PC-9 (cell line): Measurements from ENCODE around the gene NFASC. TPM values are rescaled to one million over a fixed set of nuclear protein-coding genes. Genes with fewer than 3 reads are reported as not detected.

Experiments used
- BruUV-seq: library from RNA; stranded (reverse); fragments of 400-500 nt; replicated peaks from 2 replicates; lab custom pipeline; 2021; lab: Mats Ljungman, UMichigan
- CTCF ChIA-PET: fragments of 300-600 bp; sonication (Branson Sonifier 250); formaldehyde crosslinking; loops from one replicate; lab custom pipeline; 2022; ENCODE audit warnings: antibody characterized with exemption; lab: Charles Lee
- POLR2A ChIA-PET: fragments of 300-600 bp; sonication (Branson Sonifier 250); formaldehyde crosslinking; loops from one replicate; lab custom pipeline; 2022; ENCODE audit warnings: antibody characterized with exemption; ENCODE audit not compliant: unreplicated experiment; lab: Charles Lee
- DNase-seq, 2 experiments: peaks; one replicate each; pipeline versions ENCODE4 v3.0.0 to v3.0.0-alpha.2; 2015 to 2022; ENCODE audit warnings: mixed read lengths in 1 of 2
- H2AFZ ChIP-seq: fragments of 200-600 bp; sonication (generic); 2 replicates; pipeline ENCODE4 v1.8.1; 2017; ENCODE audit warnings: antibody characterized with exemption
- H3F3A ChIP-seq: fragments of 200-600 bp; sonication (generic); 2 replicates; pipeline ENCODE4 v1.8.1; 2017; ENCODE audit warnings: antibody characterized with exemption, mild to moderate bottlenecking, low read depth; ENCODE audit not compliant: insufficient read depth
- H3K27ac ChIP-seq: fragments of 200-600 bp; sonication (generic); 2 replicates; pipeline ENCODE4 v1.6.1; 2016; ENCODE audit warnings: mixed run types
- H3K27me3 ChIP-seq: fragments of 200-600 bp; sonication (generic); 2 replicates; pipeline ENCODE4 v1.6.1; 2016; ENCODE audit warnings: low read depth, mixed run types; ENCODE audit not compliant: insufficient read depth
- H3K36me3 ChIP-seq: fragments of 200-600 bp; sonication (generic); 2 replicates; pipeline ENCODE4 v1.6.1; 2016; ENCODE audit warnings: low read depth, mixed run types
- H3K4me1 ChIP-seq: fragments of 200-600 bp; sonication (generic); replicated peaks from 2 replicates; pipeline ENCODE4 v1.6.1; 2016; ENCODE audit warnings: mixed run types; ENCODE audit not compliant: insufficient read depth
- H3K4me2 ChIP-seq: fragments of 200-600 bp; sonication (generic); 2 replicates; pipeline ENCODE4 v1.6.1; 2017; ENCODE audit warnings: mixed run types
- H3K4me3 ChIP-seq: fragments of 200-600 bp; sonication (generic); 2 replicates; pipeline ENCODE4 v1.6.1; 2016; ENCODE audit warnings: mixed run types
- H3K79me2 ChIP-seq: fragments of 200-600 bp; sonication (generic); 2 replicates; pipeline ENCODE4 v1.6.1; 2017; ENCODE audit warnings: low read depth, mixed run types
- H3K9me2 ChIP-seq: fragments of 200-600 bp; sonication (generic); 2 replicates; pipeline ENCODE4 v1.8.1; 2017; ENCODE audit warnings: mild to moderate bottlenecking; ENCODE audit not compliant: insufficient read depth
- H3K9me3 ChIP-seq: fragments of 200-600 bp; sonication (generic); 2 replicates; pipeline ENCODE4 v1.8.1; 2016; ENCODE audit warnings: low read depth; ENCODE audit not compliant: insufficient read depth
- H4K20me1 ChIP-seq: fragments of 200-600 bp; sonication (generic); 2 replicates; pipeline ENCODE4 v1.8.1; 2017; ENCODE audit not compliant: insufficient read depth
- CTCF ChIP-seq: fragments of 200-600 bp; sonication (generic); conservative IDR thresholded peaks from 2 replicates; pipeline ENCODE4 v1.6.1; 2017; ENCODE audit warnings: mixed run types, antibody characterized with exemption, mild to moderate bottlenecking, moderate library complexity
- EZH2 ChIP-seq: fragments of 200-600 bp; sonication (generic); IDR thresholded peaks from 2 replicates; pipeline ENCODE4 v1.8.0; 2017; ENCODE audit warnings: antibody characterized with exemption, low read depth
- intact Hi-C: fragments of 100-400 bp; cut with micrococcal nuclease; formaldehyde crosslinking; loops from one replicate; pipeline ENCODE4 v1.10.0; 2022; ENCODE audit not compliant: unreplicated experiment
- total RNA-seq: library from RNA; stranded (reverse); gene quantifications from 2 replicates; pipeline ENCODE4 v1.2.3, GENCODE V29; 2021

NFASC gene
- total RNA-seq, 1 experiment from 2014 or later: not detected

DNA sequence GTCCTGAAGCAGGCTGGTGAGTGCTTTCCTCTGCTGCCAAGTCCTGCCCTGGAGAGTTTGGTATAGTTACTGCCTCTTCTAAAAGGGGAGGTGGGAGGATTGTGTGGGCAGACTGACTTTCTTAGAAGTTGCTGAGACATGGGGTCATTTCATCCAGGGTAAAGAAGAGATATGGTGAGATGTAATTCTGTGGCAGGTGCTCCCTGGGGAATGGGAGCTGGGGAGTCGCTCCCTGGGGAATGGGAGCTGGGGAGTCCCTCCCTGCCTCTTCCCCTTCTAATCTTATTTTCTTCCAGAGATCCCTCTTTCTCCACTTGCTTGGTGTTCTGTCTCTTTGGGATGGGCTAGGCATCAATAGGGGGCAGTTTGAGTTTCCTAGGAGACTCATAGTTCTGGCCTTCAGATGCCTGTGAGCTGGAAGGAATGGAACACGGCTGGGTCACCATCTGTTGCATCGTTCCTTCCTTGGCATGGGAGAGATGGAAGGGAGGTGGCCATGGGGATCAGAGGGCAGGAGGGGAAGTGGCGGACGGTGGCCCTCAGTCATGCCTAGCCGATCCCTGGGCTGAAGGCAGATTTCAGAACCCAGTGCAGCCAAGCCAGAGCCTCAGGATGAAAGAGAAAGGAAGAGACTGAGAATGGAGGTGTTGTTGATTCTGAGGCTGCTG lies 59.0 kb downstream of the NFASC start:
- no peaks in the 10 kb centered on the region for H3K36me3 ChIP-seq
- ChIA-PET POLR2A (no interaction called here), CTCF (no interaction called here)
- H3F3A ChIP-seq: peaks cover 2% of the 10 kb centered on the region; the same call in 1 of the 2 replicates
- no peak for TF ChIP-seq CTCF
- TF ChIP-seq EZH2: no peak
- H3K9me2 ChIP-seq: no peaks in the 10 kb centered on the region
- no TSS peak for BruUV-seq
- no peaks in the 10 kb centered on the region for H3K9me3 ChIP-seq
- no peaks in the 10 kb centered on the region for H3K4me1 ChIP-seq
- intact Hi-C loops: loop anchor here (10.0 kb wide), 1 partner anchor 365 kb away; no protein-coding TSS in a partner anchor
- H3K79me2 ChIP-seq: no peaks in the 10 kb centered on the region
- H3K4me3 ChIP-seq: no peak overlapping the region
- no peak for DNase-seq
- H3K27ac ChIP-seq: no peak overlapping the region
- H3K4me2 ChIP-seq: no peak overlapping the region
- H2AFZ ChIP-seq: no peak overlapping the region
- no peaks in the 10 kb centered on the region for H4K20me1 ChIP-seq
- H3K27me3 ChIP-seq: peaks cover 87% of the 10 kb centered on the region

DNA sequence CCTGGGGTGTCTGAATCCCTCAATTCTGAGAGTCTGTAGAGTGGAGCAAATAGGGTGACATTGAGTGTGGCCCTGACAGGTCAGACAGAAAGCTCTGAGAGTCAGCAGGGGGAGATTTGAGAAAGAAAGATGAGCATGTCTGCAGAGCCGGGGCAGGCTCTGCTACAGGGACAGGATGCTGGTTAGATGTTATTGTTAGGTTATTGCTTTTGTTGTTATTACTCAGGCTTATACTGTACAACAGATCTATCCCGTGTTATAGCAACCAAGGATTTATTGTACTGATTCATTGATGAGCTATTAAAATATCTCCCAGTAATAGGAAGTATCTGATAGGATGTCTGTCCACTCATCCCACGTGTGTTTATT lies 59.5 kb downstream of the NFASC start:
- peaks cover 88% of the 10 kb centered on the region for H3K27me3 ChIP-seq
- ChIA-PET CTCF (no interaction called here), POLR2A (no interaction called here)
- intact Hi-C loops: loop anchor here (10.0 kb wide), 1 partner anchor 365 kb away; no protein-coding TSS in a partner anchor
- no peaks in the 10 kb centered on the region for H3K79me2 ChIP-seq
- H4K20me1 ChIP-seq: no peaks in the 10 kb centered on the region
- TF ChIP-seq CTCF (no peak), EZH2 (no peak)
- no peak overlapping the region for H2AFZ ChIP-seq
- H3K9me2 ChIP-seq: no peaks in the 10 kb centered on the region
- H3K4me2 ChIP-seq: no peak overlapping the region
- H3K27ac ChIP-seq: no peak overlapping the region
- no peaks in the 10 kb centered on the region for H3K9me3 ChIP-seq
- H3K4me1 ChIP-seq: no peaks in the 10 kb centered on the region
- no TSS peak for BruUV-seq
- H3F3A ChIP-seq: no peaks in the 10 kb centered on the region
- H3K4me3 ChIP-seq: no peak overlapping the region
- no peaks in the 10 kb centered on the region for H3K36me3 ChIP-seq
- DNase-seq: no peak

GRCh38 chr1:204931313-204931712 lies 60.7 kb downstream of the NFASC start:
- POLR2A ChIA-PET: no interaction called here
- Histone ChIP-seq H2AFZ (no peak overlapping the region), H3K27ac (no peak overlapping the region), H3K9me2 (no peaks in the 10 kb centered on the region), H3K9me3 (no peaks in the 10 kb centered on the region), H3F3A (no peaks in the 10 kb centered on the region), H3K4me1 (no peaks in the 10 kb centered on the region), H3K27me3 (peaks cover 91% of the 10 kb centered on the region), H3K79me2 (no peaks in the 10 kb centered on the region), H3K4me3 (no peak overlapping the region), H4K20me1 (no peaks in the 10 kb centered on the region), H3K4me2 (no peak overlapping the region), H3K36me3 (no peaks in the 10 kb centered on the region)
- no peak for DNase-seq
- CTCF ChIA-PET: no interaction called here
- no peak for TF ChIP-seq CTCF
- BruUV-seq: no TSS peak
- intact Hi-C loops: loop anchor here (10.0 kb wide), 1 partner anchor 367 kb away; no protein-coding TSS in a partner anchor
